HG03139 (cell line): ENCODE measurements around the gene CORO1C.
"Not testable (repeated sequence)": the region's sequence is repeated elsewhere in the genome, so short reads cannot be mapped to it uniquely, and the experiment has no call there.

Experiments used
- ATAC-seq: cut with Tn5 transposase; IDR thresholded peaks from one replicate; pipeline ENCODE4 v1.9.1; 2021; ENCODE audit not compliant: unreplicated experiment

The CORO1C gene

DNA sequence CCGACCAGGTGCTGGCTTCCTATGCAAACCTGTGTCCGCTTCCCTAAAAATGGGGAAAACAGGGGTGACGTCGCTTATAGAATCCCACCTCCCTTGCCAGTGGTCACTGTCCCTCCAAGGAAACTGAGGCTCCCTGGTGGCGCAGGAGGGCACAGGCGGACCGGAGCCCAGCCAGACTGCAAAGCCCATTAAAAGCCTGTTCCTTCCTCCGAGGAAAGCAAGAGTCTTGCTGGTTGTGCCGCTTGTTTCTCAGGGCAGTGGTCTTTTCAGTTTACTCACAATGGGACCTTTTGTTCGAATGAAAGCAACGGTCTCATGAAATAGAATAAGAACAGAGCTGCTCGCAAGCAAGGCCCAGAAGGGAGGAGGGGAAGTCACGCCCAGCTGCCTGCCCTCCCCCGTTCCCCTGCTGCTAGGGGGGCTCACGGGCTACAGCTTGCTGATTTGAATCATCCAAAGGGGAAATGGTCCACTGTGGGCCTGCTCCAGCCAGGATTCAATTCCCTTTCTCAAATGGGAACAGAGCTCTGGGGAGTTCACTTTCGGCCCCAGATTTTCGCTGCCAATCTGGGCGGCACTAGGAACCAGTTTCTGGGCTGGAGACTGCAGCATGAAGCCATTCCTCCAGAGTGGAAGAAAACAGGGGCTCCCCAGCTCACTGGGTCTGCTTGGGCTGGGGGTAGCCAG, 93.0 kb downstream of the CORO1C start:
- ATAC-seq = no peak

DNA sequence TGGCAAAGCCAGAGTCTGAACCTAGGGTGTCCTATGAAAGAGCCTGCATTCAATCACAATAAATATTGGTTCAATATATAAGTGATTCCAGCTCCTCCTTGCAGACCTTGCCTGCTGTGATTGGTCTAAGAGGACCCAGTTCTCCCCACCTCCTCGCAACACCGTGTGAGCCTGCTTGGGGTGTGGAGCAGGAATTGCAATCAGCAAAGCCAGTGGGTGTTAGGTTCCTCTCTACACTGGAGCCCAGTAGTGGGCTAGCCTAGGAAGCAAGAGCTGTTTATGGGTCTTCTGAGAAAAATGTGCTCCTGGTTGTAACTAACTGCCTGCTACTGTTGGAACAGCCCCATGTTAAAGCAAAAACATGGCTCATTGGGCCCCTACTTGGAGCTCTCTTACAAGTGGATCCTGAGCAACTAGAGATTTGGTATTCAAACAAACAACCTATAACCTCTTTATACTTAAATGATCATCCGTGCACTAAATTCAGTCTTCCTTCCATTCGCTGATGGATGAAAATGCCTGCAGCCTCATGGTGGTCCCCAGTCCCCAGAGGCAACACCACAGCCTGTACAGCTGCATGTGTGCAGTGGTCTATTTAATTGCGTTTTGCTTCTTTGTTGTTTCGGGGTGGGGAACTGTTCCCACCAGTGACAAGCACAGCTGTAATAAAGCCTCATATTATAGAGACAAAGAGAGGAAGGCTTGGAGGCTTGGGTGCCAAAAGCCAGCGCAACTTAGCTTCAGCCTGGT, 93.9 kb downstream of the CORO1C start:
- ATAC-seq = no peak

DNA sequence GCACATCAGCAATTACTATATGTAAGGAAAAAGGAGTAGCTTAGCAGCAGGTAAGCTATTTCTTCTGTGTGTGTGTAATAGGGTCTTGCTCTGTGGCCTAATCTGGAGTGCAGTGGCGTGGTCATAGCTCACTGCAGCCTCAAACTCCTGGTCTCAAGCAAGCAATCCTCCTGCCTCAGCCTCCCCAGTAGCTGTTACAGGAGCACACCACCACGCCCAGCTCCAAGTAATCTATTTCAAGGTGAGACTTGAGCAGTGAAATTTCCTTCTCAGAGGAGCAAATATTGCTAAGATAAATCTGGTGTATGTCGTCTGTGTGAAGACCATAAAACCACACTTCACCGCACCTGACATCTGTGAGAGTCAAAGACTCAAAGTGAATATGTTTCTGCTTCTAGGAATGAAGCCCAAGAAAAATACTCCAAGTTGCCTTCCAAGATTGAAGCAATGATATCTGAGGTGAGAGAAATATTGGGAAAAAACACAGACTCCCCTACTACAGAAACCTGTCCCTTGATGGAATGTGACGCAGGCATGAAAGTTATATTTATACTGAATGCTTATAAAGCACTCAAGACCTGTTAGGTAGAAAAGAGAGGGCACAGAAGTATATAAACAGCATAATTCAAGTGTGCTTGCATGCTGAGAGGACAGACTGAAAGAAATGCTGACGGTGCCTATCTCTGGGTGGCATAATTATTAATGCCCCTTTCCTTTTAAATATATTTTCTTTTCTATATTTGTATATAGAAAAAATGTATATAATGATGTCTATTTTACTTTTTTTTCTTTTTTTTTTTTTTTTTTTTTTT, 95.1 kb downstream of the CORO1C start:
- no peak for ATAC-seq

DNA sequence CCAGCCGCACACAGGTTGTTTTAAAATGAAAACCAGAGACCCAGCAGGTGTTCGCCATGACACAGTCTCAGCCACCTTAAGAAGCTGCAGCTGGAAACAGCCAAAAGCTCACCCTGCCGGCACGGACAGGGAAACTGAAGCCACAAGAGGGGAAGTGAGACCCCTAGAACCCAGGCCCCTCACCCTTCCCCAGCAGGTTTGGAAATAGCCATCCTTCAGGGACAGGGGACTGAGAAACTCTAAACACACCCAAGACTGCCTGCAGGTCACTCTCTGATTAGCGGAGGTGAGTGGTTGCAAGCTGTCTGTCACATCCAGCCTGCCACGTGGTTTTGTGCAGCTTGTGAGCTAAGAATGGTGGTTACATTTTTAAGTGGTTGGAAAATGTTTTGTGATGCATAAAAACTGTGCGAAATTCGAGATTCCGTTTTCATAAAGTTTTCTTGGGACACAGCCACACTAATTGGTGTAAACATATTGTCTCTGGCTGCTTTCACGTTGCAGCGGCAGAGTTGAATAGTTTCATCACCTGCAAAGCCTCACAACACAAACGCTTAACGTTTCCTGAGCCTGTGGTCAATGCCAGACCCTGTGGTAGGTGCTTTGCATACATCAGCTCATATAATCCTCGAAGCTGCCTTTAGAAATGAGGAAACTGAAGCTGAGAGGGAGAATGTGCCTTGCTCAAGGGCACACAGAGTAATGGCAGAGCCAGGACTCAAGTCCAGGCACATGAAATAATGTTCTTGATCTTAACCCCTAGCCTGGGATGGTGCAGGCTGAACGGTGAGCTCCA, 95.9 kb downstream of the CORO1C start:
- ATAC-seq = peak; percentile 47

DNA sequence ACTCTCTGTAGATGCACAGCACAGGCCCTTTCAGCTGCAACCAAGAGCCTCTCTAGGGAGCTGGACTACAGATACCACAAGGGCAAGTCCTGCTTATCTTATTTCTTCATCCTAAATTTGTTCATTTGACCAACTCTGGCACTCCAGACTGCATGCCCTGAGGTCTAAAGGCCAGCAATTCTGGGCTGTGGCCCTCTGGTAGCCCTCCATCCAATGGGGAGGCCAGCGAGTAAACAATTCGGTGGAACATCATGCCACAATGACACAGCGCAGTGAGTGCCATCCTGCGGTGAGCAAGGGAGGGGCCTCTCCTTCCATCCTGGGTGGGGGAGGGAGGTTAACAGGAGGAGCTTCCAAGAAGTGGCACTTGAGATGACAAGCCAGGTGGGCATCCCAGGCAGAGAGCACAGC, 97.0 kb downstream of the CORO1C start:
- ATAC-seq = no peak

DNA sequence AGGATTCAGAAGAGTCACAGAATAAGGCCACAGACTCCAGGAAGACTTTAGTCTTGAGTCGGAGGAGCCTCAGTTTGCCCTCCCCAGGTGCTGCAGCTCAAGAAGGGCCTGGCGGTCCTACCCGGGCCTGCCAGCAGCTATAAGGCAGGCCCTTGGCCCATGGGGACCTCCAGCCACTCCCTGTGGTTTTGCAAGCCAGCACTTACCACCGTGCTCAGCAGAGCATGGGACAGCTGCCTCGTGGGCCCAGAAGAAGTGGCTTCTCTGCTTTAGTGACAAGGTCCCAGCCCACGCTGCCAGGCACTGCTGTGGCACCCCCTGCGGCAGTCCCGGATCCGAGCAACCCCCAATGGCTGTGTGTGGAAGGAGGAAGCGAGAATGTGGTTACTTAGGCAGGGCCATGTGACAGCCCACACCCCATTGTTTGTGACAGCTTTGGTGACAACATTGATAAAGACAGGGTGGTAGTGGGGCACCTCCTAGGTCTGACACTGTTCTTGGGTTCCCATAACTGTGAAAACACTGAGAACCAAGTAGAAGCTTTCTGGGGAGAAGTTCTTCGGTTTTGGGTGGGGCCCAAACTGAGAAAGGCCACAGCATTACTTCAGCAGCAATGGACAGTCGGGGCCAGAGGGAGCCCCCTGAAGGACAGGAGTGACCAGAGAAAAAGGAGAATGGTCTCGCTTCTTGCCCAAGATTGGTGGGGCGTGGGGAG, 97.6 kb downstream of the CORO1C start, which contains the start of gene SELPLG:
TSS of gene SELPLG (minus strand) at position 361 of the 715 bp plus-strand sequence. CDS start 9,587 bp downstream, outside the sequence.
- ATAC-seq = peak; percentile 39

DNA sequence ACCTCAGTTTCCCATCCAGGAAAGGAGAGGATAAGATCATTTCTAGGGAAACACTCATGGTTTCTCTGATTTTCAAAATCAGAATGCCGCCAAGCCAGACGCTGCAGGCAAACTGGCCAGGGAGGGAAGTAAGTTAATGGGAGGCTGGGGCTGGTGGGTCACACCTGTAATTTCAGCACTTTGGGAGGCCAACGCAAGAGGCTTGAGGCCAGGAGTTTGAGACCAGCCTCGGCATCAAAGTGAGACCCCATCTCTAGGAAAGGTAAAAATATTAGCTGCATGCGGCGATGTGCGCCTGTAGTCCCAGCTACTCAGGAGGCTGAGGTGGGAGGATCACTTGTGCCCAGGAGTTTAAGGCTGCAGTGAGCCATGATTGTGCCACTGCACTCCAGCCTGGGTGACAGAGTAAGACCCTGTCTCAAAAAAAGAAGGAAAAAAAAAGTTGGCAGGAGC, 98.2 kb downstream of the CORO1C start:
- ATAC-seq = no peak

DNA sequence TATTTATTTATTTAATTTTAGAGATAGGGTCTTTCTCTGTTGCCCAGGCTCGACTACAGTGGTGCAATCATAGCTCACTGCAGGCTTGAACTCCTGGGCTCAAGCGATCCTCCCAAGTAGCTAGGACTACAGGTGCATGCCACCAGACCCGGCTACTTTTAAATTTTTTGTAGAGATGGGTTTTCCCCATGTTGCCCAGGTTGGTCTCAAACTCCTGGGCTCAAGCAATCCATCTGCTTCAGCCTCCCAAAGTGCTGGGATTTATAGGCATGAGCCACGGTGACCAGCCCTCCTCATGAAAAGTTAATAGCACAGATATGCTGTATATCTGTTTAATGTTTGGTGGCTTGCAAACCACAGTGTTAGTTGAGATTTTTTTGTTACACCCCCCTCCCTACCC, 100.1 kb downstream of the CORO1C start:
- ATAC-seq = not testable (repeated sequence)

DNA sequence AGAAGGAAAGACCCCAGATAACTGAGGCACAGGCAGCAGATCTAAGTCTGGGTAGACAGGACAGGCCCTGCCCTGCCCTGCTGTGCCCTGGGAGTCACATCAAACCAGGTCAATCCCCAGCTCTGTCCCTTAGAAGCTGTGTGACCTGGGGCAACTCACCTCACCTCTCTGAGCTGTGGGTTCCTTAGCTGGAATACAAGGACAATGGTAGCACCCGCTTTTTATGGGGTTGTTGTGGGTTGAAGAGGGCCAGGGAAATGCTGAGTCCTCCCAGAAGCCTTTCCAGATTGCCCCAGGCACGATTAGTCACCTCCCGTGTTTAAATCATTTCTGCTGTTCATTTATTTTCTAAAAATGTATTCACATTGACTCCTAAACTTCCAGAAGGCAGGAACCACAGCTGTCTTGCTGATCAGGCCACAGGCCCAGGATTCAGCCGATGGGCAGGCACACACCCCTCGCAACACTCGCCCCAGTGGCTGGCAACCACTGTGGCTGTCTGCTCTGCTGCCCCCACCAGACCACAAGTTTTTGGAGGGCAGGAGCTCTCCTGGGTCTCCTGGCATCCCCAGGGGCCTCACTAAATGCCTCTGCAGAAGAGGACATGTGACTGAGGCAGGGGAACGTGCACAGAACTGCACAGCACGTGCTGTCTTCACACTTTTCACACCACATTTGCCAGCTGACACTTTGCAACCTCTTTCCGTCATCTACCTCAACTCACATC, 100.7 kb downstream of the CORO1C start:
- ATAC-seq = no peak

DNA sequence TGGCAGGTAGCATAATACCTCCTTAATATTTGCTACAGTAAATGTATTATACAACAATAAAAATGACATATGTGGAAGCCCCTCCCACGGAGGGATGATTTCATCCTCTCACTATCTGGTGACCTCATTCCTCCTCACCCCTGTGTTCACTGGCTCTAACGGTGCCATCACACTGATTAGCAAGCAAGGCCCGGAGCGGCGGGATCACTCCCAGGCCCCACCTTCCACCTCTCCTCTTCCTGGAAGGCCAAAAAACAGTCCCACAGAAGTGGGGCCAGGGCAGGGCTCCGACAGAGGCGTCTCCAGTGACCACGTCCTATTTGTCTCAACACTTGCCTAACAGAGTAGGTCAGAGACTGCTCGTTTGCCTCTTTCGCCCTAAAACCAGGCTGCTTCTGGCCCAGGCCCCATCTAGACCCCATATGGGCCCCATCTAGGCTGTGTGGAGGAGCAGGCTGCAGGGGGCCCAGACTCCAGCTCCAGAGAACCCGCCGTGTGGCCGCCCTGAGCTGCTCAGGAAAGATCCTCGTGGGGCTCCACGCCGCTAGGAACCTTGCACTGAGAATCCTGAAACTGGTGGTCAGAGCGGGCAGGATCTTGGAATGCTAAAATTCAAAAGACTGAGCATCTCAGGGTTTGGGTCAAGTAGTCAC, 101.4 kb downstream of the CORO1C start:
- no peak for ATAC-seq

DNA sequence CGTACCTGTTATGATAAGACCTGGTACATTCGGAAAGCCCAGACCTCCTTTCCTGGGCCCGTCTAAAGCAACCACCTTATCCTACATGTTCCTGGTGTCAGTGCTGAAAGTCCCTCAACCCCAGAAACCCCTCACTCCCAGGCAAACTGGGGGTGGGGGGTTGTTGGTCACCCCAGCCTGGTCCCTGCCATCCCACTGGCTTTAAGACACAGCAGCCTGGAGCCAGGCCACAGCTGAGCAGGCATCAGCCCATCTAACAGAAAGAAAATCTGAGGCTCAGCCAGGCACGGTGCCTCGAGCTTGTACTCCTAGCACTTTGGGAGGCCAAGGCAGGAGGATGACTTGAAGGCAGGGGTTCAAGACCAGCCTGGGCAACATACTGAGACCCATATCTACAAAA, 102.2 kb downstream of the CORO1C start:
- ATAC-seq = no peak

DNA sequence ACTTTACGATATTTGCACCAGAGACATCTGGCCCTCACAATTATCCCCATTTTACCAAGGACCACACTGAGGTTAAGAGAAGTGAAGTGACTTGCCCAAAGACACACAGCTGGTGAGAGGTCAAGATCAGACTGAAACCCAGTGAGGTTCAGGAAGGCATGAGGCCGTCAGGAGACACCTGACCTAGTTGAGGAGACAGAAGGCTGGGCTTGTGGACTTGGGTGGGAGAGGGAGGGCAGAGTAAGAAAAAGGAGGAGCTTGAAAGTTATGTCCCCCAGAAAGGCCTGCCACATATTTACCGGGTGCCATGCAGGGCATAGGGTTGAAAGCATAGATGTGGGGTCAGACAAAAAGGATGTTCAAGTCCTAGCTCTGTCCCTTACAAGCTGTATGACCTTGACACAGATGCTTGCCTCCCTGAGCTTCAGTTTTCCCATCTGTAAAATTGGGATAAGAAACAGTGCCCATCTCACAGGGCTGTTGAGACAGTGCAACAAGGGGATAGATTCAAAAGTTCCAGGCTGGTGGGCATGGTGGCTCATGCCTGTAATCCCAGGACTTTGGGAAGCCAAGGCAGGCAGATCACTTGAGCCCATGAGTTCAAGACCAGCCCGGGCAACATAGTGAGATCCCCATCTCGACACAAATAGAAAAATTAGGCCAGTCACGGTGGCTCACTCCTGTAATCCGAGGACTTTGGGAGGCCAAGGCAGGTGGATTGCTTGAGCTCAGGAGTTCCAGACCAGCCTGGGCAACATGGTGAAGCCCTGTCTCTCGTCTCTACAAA, 104.0 kb downstream of the CORO1C start:
- ATAC-seq = no peak

DNA sequence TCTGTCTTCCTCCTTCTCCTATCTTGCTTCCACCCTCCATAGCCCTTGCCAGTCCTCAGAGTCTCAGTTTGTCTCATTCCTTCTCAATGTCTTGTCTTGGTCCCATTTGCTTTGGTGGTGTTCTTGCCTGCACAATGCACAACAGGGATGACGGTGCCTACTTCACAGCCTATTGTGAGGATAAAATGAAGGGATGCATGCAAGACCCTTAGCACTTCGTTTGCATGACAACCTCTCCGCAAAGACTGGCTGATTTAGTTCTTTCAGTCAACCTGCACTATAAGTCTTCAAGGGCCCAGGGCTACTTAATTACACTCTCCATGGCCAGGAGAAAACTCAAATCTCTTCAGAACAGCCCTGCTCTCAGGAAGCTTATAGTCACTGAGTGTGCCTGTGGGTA, 106.1 kb downstream of the CORO1C start:
- no peak for ATAC-seq

DNA sequence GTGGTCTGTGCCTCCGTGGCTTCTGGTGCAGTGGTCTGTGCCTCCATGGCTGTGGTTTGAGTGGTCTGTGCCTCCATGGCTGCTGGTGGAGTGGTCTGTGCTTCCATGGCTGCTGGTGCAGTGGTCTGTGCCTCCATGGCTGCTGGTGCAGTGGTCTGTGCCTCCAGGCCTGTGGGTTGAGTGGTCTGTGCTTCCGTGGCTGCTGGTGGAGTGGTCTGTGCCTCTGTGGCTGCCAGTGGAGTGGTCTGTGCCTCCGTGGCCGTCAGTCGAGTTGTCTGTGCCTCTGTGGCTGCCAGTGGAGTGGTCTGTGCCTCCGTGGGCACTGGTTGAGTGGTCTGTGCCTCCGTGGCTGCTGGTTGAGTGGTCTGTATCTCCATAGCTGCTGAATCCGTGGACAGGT, 107.7 kb downstream of the CORO1C start:
- ATAC-seq = no peak

DNA sequence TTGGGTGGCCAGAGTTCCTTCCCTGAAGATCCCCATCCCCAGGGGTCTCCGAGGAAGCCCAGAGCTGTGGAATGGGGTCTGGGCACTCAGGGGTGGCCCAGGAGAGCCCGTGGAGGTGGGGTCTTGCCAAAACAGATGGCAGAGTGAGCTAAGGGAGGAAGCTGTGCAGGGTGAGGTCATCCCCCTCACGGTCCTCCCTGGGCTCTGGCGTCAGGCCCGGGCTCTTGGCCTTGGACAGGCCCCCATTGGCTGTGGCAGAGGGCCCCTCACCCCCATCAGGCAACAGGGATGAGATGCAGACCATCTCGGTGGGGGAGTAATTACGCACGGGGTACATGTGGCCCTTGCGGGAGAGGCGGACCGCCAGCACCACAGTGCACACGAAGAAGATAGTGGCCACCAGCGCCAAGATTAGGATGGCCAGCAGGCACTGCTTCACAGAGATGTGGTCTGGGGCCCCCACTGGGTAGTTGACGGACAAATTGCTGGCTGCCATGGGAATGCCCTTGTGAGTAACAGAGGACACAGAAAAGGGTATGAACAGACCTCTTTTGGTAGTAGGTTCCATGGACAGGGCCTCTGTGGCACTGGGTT, 108.3 kb downstream of the CORO1C start:
- ATAC-seq = no peak

DNA sequence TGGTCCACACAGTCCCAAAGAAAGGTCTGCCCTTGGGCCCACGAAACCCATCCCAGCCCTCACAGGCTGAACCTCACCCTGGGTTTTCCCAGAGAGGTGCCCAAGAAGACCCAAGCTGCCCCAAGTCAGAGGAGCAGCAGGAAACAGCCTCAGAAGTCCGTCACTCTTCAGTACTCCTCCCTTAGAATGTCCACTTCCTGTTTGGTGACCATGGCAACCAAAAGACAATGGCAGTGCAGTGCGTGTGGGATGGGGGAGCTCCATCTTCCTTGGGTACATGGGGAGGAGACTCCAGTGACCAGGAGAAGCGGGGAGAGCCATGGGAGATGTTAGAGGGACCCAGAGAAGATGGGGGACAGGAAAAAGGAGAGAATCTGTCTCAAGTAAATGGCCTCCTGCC, 108.9 kb downstream of the CORO1C start:
- ATAC-seq = no peak

DNA sequence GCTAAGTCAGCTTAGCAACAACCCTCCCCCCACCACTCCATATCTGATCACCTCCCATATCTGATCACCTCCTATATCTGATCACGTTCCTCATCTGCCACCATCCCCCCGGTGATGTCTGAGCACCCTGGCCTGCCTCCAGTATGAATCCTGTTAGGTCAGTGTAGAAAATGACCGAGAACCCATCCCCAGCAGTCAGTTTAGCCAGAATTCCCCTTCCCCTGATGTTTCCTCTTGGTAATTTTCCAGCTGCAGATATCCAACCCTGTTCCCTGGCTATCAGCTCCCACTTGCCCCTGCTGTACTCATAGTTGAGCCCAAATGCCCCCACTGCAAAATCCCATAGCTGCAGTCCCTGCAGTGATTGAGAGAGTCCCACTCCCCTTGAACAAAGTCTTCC, 110.2 kb downstream of the CORO1C start:
- no peak for ATAC-seq
